H1 (cell line): ENCODE data around the gene MELK. TPM values are rescaled to one million over a fixed set of nuclear protein-coding genes. Genes with fewer than 3 reads are reported as not detected.

Experiments used
- CHD7 ChIP-seq: fragments of 300-600 bp; sonication (generic); IDR thresholded peaks from 2 replicates; pipeline ENCODE4 v1.7.1; 2012; ENCODE audit warnings: low read length, moderate library complexity, mild to moderate bottlenecking, inconsistent platforms; ENCODE audit not compliant: insufficient replicate concordance
- RBBP5 ChIP-seq: IDR thresholded peaks from 2 replicates; pipeline ENCODE4 v1.7.1; 2012; ENCODE audit warnings: low read depth, mild to moderate bottlenecking, inconsistent platforms, low read length, moderate library complexity, borderline replicate concordance
- SIN3A ChIP-seq, 2 experiments: IDR thresholded peaks in 1 of 2; conservative IDR thresholded peaks in 1 of 2; 2 replicates each; pipeline ENCODE4 v1.6.1; 2011 to 2012; ENCODE audit warnings: low read length in 2 of 2, improper control_type of control experiment in 1 of 2, low read depth in 1 of 2, mild to moderate bottlenecking in 1 of 2
- SP1 ChIP-seq: IDR thresholded peaks from 2 replicates; pipeline ENCODE4 v1.6.1; 2011; ENCODE audit warnings: low read depth, low read length
- polyA plus RNA-seq, 7 experiments: library from polyadenylated mRNA; depleted of rRNA in 3 of 7; stranded (reverse) in 5 of 7; unstranded in 2 of 7; fragments of >200 nt in 5 of 7; fragments of 200-250 nt in 2 of 7; gene quantifications; 1 replicate in 5 of 7; 2 replicates in 1 of 7; 4 replicates in 1 of 7; pipeline versions ENCODE4 v1.2.1 to v1.2.3, GENCODE V29; 2011 to 2013; ENCODE audit warnings: missing spikeins in 2 of 7, mixed read lengths in 2 of 7
- total RNA-seq: library from RNA; stranded (reverse); fragmentation: NEBNext Ultra II Directional; extraction: Animal tissue kit (Norgen Biotek cat#: 25700); gene quantifications from 2 replicates; pipeline ENCODE4 v1.2.1, GENCODE V29; 2021

The MELK gene
- total and polyA plus RNA-seq, 2 of the 8 experiments (the other 6 are each of a cell fraction or from before 2014, with no cell fraction given): 26.2 to 53.1 TPM

GRCh38 chr9:36590231-36590630, 17.5 kb downstream of the MELK start (continued):
- no peak for TF ChIP-seq CHD7
- TF ChIP-seq SIN3A (conservative IDR thresholded peaks at IDR 0.05 in 1 of 2, IDR thresholded peaks at IDR 0.05 in 1 of 2; ENCODE audit: low read depth in 1 of 2, low read length in 2 of 2): no peak
- no peak for TF ChIP-seq RBBP5
- TF ChIP-seq SP1: no peak
- TF ChIP-seq, all 59 proteins: peak for 0
